K562 (cell line): Measurements from ENCODE around the gene ZPR1. TPM values are rescaled to one million over a fixed set of nuclear protein-coding genes. Genes with fewer than 3 reads are reported as not detected.

Experiments
- CHCHD3 ChIP-seq: fragments of 250-450 bp; sonication (Bioruptor Pico); IDR thresholded peaks from 2 replicates; pipeline ENCODE4 v2.1.2; 2022; ENCODE audit warnings: mild to moderate bottlenecking
- ZBED1 ChIP-seq: IDR thresholded peaks from 2 replicates; pipeline ENCODE4 v1.6.1; 2014
- ZHX1 ChIP-seq: fragments of 150-350 bp; conservative IDR thresholded peaks from 2 replicates; pipeline ENCODE4 v1.6.1; 2014; ENCODE audit warnings: low read length
- polyA plus RNA-seq, 8 experiments: library from polyadenylated mRNA; depleted of rRNA in 4 of 8; stranded (reverse) in 5 of 8; unstranded in 3 of 8; fragments of >200 nt; fragmentation: Nextera tagmentation in 2 of 8; fragmentation: Illumina TruSeq in 1 of 8; extraction: Ambion mirVana in 2 of 8; extraction: Trizol in 1 of 8; gene quantifications; 2 replicates each; pipeline versions ENCODE4 v1.2.1 to v1.2.3, GENCODE V29; 2011 to 2014; ENCODE audit warnings: inconsistent platforms in 1 of 8, missing spikeins in 1 of 8
- total RNA-seq, 7 experiments: library from RNA; depleted of rRNA in 6 of 7; stranded (reverse); fragments of >200 nt in 6 of 7; fragmentation: Illumina TruSeq in 2 of 7; extraction: Trizol in 2 of 7; gene quantifications; 2 replicates each; pipeline versions ENCODE4 v1.2.1 to v1.2.3, GENCODE V29; 2011 to 2021; ENCODE audit warnings: low replicate concordance in 1 of 7
- TF ChIP-seq, protein P1 (sequence below): fragments of 250-450 bp; sonication (Bioruptor Pico); IDR thresholded peaks from 2 replicates; pipeline ENCODE4 v1.4.0; 2020; ENCODE audit warnings: mild to moderate bottlenecking
- TF ChIP-seq, protein P2 (sequence below): fragments of 200-600 bp; sonication (generic); IDR thresholded peaks from one replicate; pipeline ENCODE4 v1.6.1; 2012; ENCODE audit warnings: mild to moderate bottlenecking, low read depth, low read length, inconsistent platforms

ZPR1 gene
- total and polyA plus RNA-seq, 9 of the 15 experiments (the other 6 are each of a cell fraction or from before 2014, with no cell fraction given) = 13.0 to 120 (median 83.8) TPM

GRCh38 chr11:116772443-116773202 lies 15.2 kb downstream of the ZPR1 start, which contains the start of gene BUD13 (continued):
- TF ChIP-seq, protein P1, sequence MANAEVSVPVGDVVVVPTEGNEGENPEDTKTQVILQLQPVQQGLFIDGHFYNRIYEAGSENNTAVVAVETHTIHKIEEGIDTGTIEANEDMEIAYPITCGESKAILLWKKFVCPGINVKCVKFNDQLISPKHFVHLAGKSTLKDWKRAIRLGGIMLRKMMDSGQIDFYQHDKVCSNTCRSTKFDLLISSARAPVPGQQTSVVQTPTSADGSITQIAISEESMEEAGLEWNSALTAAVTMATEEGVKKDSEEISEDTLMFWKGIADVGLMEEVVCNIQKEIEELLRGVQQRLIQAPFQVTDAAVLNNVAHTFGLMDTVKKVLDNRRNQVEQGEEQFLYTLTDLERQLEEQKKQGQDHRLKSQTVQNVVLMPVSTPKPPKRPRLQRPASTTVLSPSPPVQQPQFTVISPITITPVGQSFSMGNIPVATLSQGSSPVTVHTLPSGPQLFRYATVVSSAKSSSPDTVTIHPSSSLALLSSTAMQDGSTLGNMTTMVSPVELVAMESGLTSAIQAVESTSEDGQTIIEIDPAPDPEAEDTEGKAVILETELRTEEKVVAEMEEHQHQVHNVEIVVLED (CRISPR knock-in tag) = peak; percentile 52
- TF ChIP-seq ZBED1 (no peak), CHCHD3 (CRISPR knock-in tag) (no peak), ZHX1 (no peak; the same call in 1 of the 2 replicates)
- TF ChIP-seq, protein P2, sequence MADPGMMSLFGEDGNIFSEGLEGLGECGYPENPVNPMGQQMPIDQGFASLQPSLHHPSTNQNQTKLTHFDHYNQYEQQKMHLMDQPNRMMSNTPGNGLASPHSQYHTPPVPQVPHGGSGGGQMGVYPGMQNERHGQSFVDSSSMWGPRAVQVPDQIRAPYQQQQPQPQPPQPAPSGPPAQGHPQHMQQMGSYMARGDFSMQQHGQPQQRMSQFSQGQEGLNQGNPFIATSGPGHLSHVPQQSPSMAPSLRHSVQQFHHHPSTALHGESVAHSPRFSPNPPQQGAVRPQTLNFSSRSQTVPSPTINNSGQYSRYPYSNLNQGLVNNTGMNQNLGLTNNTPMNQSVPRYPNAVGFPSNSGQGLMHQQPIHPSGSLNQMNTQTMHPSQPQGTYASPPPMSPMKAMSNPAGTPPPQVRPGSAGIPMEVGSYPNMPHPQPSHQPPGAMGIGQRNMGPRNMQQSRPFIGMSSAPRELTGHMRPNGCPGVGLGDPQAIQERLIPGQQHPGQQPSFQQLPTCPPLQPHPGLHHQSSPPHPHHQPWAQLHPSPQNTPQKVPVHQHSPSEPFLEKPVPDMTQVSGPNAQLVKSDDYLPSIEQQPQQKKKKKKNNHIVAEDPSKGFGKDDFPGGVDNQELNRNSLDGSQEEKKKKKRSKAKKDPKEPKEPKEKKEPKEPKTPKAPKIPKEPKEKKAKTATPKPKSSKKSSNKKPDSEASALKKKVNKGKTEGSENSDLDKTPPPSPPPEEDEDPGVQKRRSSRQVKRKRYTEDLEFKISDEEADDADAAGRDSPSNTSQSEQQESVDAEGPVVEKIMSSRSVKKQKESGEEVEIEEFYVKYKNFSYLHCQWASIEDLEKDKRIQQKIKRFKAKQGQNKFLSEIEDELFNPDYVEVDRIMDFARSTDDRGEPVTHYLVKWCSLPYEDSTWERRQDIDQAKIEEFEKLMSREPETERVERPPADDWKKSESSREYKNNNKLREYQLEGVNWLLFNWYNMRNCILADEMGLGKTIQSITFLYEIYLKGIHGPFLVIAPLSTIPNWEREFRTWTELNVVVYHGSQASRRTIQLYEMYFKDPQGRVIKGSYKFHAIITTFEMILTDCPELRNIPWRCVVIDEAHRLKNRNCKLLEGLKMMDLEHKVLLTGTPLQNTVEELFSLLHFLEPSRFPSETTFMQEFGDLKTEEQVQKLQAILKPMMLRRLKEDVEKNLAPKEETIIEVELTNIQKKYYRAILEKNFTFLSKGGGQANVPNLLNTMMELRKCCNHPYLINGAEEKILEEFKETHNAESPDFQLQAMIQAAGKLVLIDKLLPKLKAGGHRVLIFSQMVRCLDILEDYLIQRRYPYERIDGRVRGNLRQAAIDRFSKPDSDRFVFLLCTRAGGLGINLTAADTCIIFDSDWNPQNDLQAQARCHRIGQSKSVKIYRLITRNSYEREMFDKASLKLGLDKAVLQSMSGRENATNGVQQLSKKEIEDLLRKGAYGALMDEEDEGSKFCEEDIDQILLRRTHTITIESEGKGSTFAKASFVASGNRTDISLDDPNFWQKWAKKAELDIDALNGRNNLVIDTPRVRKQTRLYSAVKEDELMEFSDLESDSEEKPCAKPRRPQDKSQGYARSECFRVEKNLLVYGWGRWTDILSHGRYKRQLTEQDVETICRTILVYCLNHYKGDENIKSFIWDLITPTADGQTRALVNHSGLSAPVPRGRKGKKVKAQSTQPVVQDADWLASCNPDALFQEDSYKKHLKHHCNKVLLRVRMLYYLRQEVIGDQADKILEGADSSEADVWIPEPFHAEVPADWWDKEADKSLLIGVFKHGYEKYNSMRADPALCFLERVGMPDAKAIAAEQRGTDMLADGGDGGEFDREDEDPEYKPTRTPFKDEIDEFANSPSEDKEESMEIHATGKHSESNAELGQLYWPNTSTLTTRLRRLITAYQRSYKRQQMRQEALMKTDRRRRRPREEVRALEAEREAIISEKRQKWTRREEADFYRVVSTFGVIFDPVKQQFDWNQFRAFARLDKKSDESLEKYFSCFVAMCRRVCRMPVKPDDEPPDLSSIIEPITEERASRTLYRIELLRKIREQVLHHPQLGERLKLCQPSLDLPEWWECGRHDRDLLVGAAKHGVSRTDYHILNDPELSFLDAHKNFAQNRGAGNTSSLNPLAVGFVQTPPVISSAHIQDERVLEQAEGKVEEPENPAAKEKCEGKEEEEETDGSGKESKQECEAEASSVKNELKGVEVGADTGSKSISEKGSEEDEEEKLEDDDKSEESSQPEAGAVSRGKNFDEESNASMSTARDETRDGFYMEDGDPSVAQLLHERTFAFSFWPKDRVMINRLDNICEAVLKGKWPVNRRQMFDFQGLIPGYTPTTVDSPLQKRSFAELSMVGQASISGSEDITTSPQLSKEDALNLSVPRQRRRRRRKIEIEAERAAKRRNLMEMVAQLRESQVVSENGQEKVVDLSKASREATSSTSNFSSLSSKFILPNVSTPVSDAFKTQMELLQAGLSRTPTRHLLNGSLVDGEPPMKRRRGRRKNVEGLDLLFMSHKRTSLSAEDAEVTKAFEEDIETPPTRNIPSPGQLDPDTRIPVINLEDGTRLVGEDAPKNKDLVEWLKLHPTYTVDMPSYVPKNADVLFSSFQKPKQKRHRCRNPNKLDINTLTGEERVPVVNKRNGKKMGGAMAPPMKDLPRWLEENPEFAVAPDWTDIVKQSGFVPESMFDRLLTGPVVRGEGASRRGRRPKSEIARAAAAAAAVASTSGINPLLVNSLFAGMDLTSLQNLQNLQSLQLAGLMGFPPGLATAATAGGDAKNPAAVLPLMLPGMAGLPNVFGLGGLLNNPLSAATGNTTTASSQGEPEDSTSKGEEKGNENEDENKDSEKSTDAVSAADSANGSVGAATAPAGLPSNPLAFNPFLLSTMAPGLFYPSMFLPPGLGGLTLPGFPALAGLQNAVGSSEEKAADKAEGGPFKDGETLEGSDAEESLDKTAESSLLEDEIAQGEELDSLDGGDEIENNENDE = no peak
